Smooth muscle cell (in vitro differentiated cells): Measurements from ENCODE around the gene IMPACT. TPM values are rescaled to one million over a fixed set of nuclear protein-coding genes. Genes with fewer than 3 reads are reported as not detected.

Source experiments
- DNase-seq: peaks from one replicate; lab custom pipeline; 2025; ENCODE audit not compliant: unreplicated experiment; lab: John Stamatoyannopoulos, UW
- H2AFZ ChIP-seq: fragments of 200-600 bp; sonication (generic); 2 replicates; pipeline ENCODE4 v1.6.0; 2016; ENCODE audit warnings: antibody characterized with exemption, low read depth, mild to moderate bottlenecking
- H3F3A ChIP-seq: fragments of 200-600 bp; sonication (generic); 2 replicates; pipeline ENCODE4 v1.6.0; 2017; ENCODE audit warnings: antibody characterized with exemption, low read depth
- H3K27ac ChIP-seq: fragments of 200-600 bp; sonication (generic); 2 replicates; pipeline ENCODE4 v1.5.1; 2016; ENCODE audit warnings: low read depth, mild to moderate bottlenecking
- H3K27me3 ChIP-seq: fragments of 200-600 bp; sonication (generic); 2 replicates; pipeline ENCODE4 v1.6.1; 2016; ENCODE audit warnings: low read depth, mild to moderate bottlenecking
- H3K36me3 ChIP-seq: fragments of 200-600 bp; sonication (generic); 2 replicates; pipeline ENCODE4 v1.5.1; 2016; ENCODE audit warnings: low read depth
- H3K4me1 ChIP-seq: fragments of 200-600 bp; sonication (generic); 2 replicates; pipeline ENCODE4 v1.5.1; 2016; ENCODE audit warnings: low read depth
- H3K4me2 ChIP-seq: fragments of 200-600 bp; sonication (generic); 2 replicates; pipeline ENCODE4 v1.6.0; 2016; ENCODE audit warnings: mild to moderate bottlenecking
- H3K4me3 ChIP-seq: fragments of 200-600 bp; sonication (generic); 2 replicates; pipeline ENCODE4 v1.5.1; 2016; ENCODE audit warnings: mild to moderate bottlenecking
- H3K79me2 ChIP-seq: fragments of 200-600 bp; sonication (generic); 2 replicates; pipeline ENCODE4 v1.6.0; 2016; ENCODE audit warnings: low read depth, mild to moderate bottlenecking
- H3K9ac ChIP-seq: fragments of 200-600 bp; sonication (generic); 2 replicates; pipeline ENCODE4 v1.6.0; 2016; ENCODE audit warnings: low read depth
- H3K9me3 ChIP-seq: fragments of 200-600 bp; sonication (generic); replicated peaks from 2 replicates; pipeline ENCODE4 v1.5.1; 2016; ENCODE audit warnings: low read depth
- H4K20me1 ChIP-seq: fragments of 200-600 bp; sonication (generic); 2 replicates; pipeline ENCODE4 v1.6.0; 2016; ENCODE audit warnings: low read depth
- WGBS: methylation state at CpG from one replicate; pipeline ENCODE4 v1.1.7; 2016; ENCODE audit warnings: low lambda C conversion rate; 5-methylcytosine and 5-hydroxymethylcytosine counted together
- polyA plus RNA-seq: library from polyadenylated mRNA; unstranded; fragments of >200 nt; fragmentation: Nextera tagmentation; extraction: Ambion mirVana; gene quantifications from 2 replicates; pipeline ENCODE4 v1.2.1, GENCODE V29; 2016
- total RNA-seq: library from RNA; depleted of rRNA; stranded (reverse); fragments of >200 nt; gene quantifications from 2 replicates; pipeline ENCODE4 v1.2.3, GENCODE V29; 2014
- TF ChIP-seq, protein P1 (sequence below): fragments of 200-600 bp; sonication (generic); IDR thresholded peaks from 2 replicates; pipeline ENCODE4 v1.5.1; 2017; ENCODE audit warnings: borderline replicate concordance, mild to moderate bottlenecking, antibody characterized with exemption; ENCODE audit not compliant: insufficient read depth, poor library complexity, severe bottlenecking

Gene IMPACT
- total and polyA plus RNA-seq, 2 experiments from 2014 or later, result 25.0 to 30.2 TPM

GRCh38 chr18:24472591-24472990 is 46.1 kb downstream of the IMPACT start:
- H3K27me3 ChIP-seq, result no peaks in the 10 kb centered on the region
- H3K9me3 ChIP-seq, result no peaks in the 10 kb centered on the region
- H3K36me3 ChIP-seq, result no peaks in the 10 kb centered on the region
- H3K9ac ChIP-seq, result no peak overlapping the region
- no peak overlapping the region for H3K4me3 ChIP-seq
- no peaks in the 10 kb centered on the region for H4K20me1 ChIP-seq
- TF ChIP-seq, protein P1, sequence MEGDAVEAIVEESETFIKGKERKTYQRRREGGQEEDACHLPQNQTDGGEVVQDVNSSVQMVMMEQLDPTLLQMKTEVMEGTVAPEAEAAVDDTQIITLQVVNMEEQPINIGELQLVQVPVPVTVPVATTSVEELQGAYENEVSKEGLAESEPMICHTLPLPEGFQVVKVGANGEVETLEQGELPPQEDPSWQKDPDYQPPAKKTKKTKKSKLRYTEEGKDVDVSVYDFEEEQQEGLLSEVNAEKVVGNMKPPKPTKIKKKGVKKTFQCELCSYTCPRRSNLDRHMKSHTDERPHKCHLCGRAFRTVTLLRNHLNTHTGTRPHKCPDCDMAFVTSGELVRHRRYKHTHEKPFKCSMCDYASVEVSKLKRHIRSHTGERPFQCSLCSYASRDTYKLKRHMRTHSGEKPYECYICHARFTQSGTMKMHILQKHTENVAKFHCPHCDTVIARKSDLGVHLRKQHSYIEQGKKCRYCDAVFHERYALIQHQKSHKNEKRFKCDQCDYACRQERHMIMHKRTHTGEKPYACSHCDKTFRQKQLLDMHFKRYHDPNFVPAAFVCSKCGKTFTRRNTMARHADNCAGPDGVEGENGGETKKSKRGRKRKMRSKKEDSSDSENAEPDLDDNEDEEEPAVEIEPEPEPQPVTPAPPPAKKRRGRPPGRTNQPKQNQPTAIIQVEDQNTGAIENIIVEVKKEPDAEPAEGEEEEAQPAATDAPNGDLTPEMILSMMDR, result no peak
- H3K4me2 ChIP-seq, result no peak overlapping the region
- WGBS, result 86% methylated on average over 5 of the region's 5 CpGs
- H3K79me2 ChIP-seq, result no peaks in the 10 kb centered on the region
- DNase-seq, result no peak
- H2AFZ ChIP-seq, result no peak overlapping the region
- H3K4me1 ChIP-seq, result no peaks in the 10 kb centered on the region
- H3F3A ChIP-seq, result no peaks in the 10 kb centered on the region
- no peak overlapping the region for H3K27ac ChIP-seq

DNA sequence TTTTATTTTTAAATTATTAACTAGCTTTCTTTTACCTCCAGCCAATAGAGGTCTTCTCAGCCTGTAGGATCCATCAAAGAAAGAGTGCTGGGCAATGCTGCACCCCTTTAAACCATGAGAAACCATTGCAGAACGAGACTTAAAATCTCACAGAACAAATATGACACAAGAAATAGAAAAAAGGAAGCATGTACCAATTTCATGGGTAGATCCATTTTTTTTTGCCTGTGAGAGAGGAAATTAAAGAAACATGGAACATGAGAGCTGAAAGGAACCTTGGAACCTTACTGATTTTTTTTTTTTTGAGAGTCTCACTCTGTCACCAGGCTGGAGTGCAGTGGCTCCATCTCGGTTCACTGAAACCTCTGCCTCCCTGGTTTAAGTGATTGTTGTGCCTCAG is 47.9 kb downstream of the IMPACT start:
- H3K9me3 ChIP-seq, result no peaks in the 10 kb centered on the region
- no peak for DNase-seq
- H3F3A ChIP-seq, result no peaks in the 10 kb centered on the region
- H3K36me3 ChIP-seq, result no peaks in the 10 kb centered on the region
- H3K79me2 ChIP-seq, result no peaks in the 10 kb centered on the region
- 89% methylated on average over 2 of the region's 2 CpGs for WGBS
- no peak overlapping the region for H3K4me2 ChIP-seq
- H3K9ac ChIP-seq, result no peak overlapping the region
- TF ChIP-seq, protein P1, result no peak
- H2AFZ ChIP-seq, result no peak overlapping the region
- no peaks in the 10 kb centered on the region for H4K20me1 ChIP-seq
- no peaks in the 10 kb centered on the region for H3K27me3 ChIP-seq
- H3K4me1 ChIP-seq, result no peaks in the 10 kb centered on the region
- H3K27ac ChIP-seq, result no peak overlapping the region
- no peak overlapping the region for H3K4me3 ChIP-seq

DNA sequence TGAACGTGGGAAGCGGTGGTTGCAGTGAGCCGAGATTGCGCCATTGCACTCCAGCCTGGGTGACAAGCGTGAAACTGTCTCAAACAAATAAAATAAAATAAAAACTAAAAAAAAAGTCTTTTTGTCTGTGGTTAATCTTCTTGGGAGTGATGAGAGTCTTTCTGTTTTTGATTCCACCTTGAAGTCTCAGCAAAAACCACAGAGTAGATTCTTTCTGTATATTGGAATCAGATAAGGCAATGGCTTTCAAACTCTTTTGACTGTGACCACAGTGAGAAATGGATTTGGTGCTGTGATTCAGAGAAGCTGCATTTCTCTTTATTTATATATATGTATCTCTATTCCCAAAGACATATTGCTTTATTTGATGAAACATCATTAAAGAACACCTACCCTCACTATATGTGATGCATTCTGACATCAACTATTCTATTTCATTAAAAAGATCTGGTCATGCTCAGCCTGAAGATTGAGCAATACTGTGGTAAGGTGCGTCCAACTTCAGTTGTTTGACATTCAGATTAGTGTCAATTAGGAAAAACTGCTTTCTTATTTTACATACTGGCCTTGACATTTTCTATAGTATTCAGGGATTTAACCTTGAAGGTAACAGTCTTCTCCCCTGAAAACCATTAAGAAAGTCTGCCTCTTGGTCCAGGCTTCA is 49.6 kb downstream of the IMPACT start:
- DNase-seq, result no peak
- Histone ChIP-seq H2AFZ (no peak overlapping the region), H3K27ac (no peak overlapping the region), H4K20me1 (no peaks in the 10 kb centered on the region), H3K36me3 (no peaks in the 10 kb centered on the region), H3K4me3 (no peak overlapping the region), H3K27me3 (no peaks in the 10 kb centered on the region), H3K4me1 (no peaks in the 10 kb centered on the region), H3K9ac (no peak overlapping the region), H3K9me3 (no peaks in the 10 kb centered on the region), H3K4me2 (no peak overlapping the region), H3K79me2 (no peaks in the 10 kb centered on the region), H3F3A (no peaks in the 10 kb centered on the region)
- WGBS, result 94% methylated on average over 6 of the region's 6 CpGs
- TF ChIP-seq, protein P1, result no peak

- Histone ChIP-seq H3K79me2 (no peaks in the 10 kb centered on the region), H3K4me1 (no peaks in the 10 kb centered on the region), H3K9ac (no peak overlapping the region), H2AFZ (no peak overlapping the region), H3K4me3 (no peak overlapping the region), H3K36me3 (no peaks in the 10 kb centered on the region), H3K4me2 (no peak overlapping the region), H3K27ac (no peak overlapping the region), H3F3A (no peaks in the 10 kb centered on the region), H4K20me1 (no peaks in the 10 kb centered on the region), H3K27me3 (no peaks in the 10 kb centered on the region), H3K9me3 (no peaks in the 10 kb centered on the region)
- TF ChIP-seq, protein P1, result no peak
- WGBS, result 93% methylated on average over 7 of the region's 7 CpGs
- no peak for DNase-seq
Measured at GRCh38 chr18:24479371-24479770, 52.9 kb downstream of the IMPACT start.
